Sigmoid colon (tissue), 7 donors: ENCODE data around the gene MKNK2. TPM values are rescaled to one million over a fixed set of nuclear protein-coding genes. Genes with fewer than 3 reads are reported as not detected.
"Not testable (repeated sequence)": the region's sequence is repeated elsewhere in the genome, so short reads cannot be mapped to it uniquely, and the experiment has no call there.

Source experiments
- DNase-seq: peaks from one replicate; pipeline ENCODE4 v3.0.0-alpha.2; 2019
- H3K27ac ChIP-seq, 4 donors: fragments of 200-600 bp; sonication (generic); one replicate each; pipeline ENCODE4 v1.5.1; 2016 to 2019; ENCODE audit warnings: mild to moderate bottlenecking in 1 of 4
- H3K27me3 ChIP-seq, 3 donors: fragments of 200-600 bp; sonication (generic); one replicate each; pipeline ENCODE4 v1.5.1; 2019; ENCODE audit warnings: mild to moderate bottlenecking in 1 of 3
- H3K36me3 ChIP-seq, 4 donors: fragments of 200-600 bp; sonication (generic); one replicate each; pipeline ENCODE4 v1.5.1; 2016 to 2019
- H3K4me1 ChIP-seq, 4 donors: fragments of 200-600 bp; sonication (generic); one replicate each; pipeline ENCODE4 v1.5.1; 2017 to 2019
- H3K4me3 ChIP-seq, 4 donors: fragments of 200-600 bp; sonication (generic); one replicate each; pipeline ENCODE4 v1.5.1; 2017 to 2019; ENCODE audit warnings: mild to moderate bottlenecking in 2 of 4, moderate library complexity in 1 of 4
- H3K9me3 ChIP-seq, 4 donors: fragments of 200-600 bp in 3 of 4; sonication (generic) in 3 of 4; one replicate each; pipeline versions ENCODE4 v1.5.1 to v1.6.1; 2013 to 2019
- EP300 ChIP-seq, 4 donors: sonication (generic); formaldehyde crosslinking; IDR thresholded peaks; one replicate each; pipeline ENCODE4 v1.6.1; 2017; ENCODE audit warnings: antibody characterized with exemption in 4 of 4
- POLR2A ChIP-seq, 2 donors: fragments of 450-650 bp; IDR thresholded peaks; one replicate each; pipeline ENCODE4 v1.6.1; 2016; ENCODE audit warnings: antibody characterized with exemption in 2 of 2, mild to moderate bottlenecking in 2 of 2, moderate library complexity in 2 of 2
- POLR2AphosphoS5 ChIP-seq, 4 donors: sonication (generic); formaldehyde crosslinking; IDR thresholded peaks; one replicate each; pipeline ENCODE4 v1.6.1; 2017; ENCODE audit warnings: antibody characterized with exemption in 4 of 4
- WGBS, 2 donors: extraction: QIAGEN DNeasy Blood & Tissue Kit; methylation state at CpG; one replicate each; pipeline ENCODE4 v1.1.7; 2013; 5-methylcytosine and 5-hydroxymethylcytosine counted together
- intact Hi-C: fragments of 100-400 bp; cut with DNase I; formaldehyde crosslinking; loops from one replicate; pipeline ENCODE4 v1.15.1; 2023
- polyA plus RNA-seq, 3 donors: library from polyadenylated mRNA; stranded (reverse); fragments of 200-250 nt; gene quantifications; one replicate each; pipeline ENCODE4 v1.2.3, GENCODE V29; 2013
- total RNA-seq, 4 donors: library from RNA; depleted of rRNA; stranded (reverse); fragments of >200 nt; gene quantifications; one replicate each; pipeline ENCODE4 v1.1.0, GENCODE V29; 2016
- TF ChIP-seq, protein P1 (sequence below), 4 experiments: fragments of 450-650 bp in 3 of 4; fragments of 200-600 bp in 1 of 4; IDR thresholded peaks; one replicate each; pipeline ENCODE4 v1.5.1; 2016 to 2019; ENCODE audit warnings: antibody characterized with exemption in 4 of 4, mild to moderate bottlenecking in 3 of 4, moderate library complexity in 2 of 4
- donor health status: healthy with polysubstance abuse.
- donor health status: Bipolar disorder and iron deficiency.
- donor health status: healthy.

The MKNK2 gene
- total and polyA plus RNA-seq, 7 donors, result 83.1 to 157 (median 121) TPM

DNA sequence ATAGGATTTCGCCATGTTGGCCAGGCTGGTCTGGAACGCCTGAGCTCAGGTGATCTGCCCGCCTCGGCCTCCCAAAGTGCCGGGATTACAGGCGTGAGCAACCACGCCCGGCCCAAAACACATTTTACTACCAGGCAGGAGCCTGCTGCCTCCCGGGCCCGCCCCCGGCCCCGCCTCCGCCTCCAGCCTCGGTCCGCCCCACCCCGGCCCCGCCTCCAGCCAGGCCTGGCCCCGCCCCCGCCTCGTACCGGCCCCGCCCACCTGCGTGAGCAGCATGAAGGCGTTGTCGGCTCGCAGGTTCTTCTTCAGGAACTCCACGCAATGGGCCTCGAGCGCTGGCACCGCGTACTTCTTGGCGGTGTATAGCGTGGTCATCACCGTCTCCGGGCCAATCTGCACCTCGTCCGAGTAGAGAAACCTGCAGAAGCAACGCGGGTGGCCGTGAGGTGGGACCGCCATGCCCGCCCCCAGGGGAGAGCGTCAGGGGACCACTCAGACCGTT is 58.2 kb downstream of the MKNK2 start:
- 66 to 87% methylated on average over 44 of the region's 44 CpGs for WGBS, 2 donors
- DNase-seq, result peak; percentile 64
- Histone ChIP-seq H3K4me3 (no peak overlapping the region), H3K4me1 (no peaks in the 10 kb centered on the region), H3K27me3 (no peaks in the 10 kb centered on the region), H3K36me3 (peaks cover 28 to 82% (median 44%) of the 10 kb centered on the region in 4 donors), H3K27ac (no peak overlapping the region), H3K9me3 (no peaks in the 10 kb centered on the region)
- TF ChIP-seq POLR2AphosphoS5 (IDR thresholded peaks at IDR 0.05), result no peak
- TF ChIP-seq EP300 (IDR thresholded peaks at IDR 0.05), result no peak
- no peak for TF ChIP-seq POLR2A (IDR thresholded peaks at IDR 0.05)
- TF ChIP-seq, protein P1, sequence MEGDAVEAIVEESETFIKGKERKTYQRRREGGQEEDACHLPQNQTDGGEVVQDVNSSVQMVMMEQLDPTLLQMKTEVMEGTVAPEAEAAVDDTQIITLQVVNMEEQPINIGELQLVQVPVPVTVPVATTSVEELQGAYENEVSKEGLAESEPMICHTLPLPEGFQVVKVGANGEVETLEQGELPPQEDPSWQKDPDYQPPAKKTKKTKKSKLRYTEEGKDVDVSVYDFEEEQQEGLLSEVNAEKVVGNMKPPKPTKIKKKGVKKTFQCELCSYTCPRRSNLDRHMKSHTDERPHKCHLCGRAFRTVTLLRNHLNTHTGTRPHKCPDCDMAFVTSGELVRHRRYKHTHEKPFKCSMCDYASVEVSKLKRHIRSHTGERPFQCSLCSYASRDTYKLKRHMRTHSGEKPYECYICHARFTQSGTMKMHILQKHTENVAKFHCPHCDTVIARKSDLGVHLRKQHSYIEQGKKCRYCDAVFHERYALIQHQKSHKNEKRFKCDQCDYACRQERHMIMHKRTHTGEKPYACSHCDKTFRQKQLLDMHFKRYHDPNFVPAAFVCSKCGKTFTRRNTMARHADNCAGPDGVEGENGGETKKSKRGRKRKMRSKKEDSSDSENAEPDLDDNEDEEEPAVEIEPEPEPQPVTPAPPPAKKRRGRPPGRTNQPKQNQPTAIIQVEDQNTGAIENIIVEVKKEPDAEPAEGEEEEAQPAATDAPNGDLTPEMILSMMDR (IDR thresholded peaks at IDR 0.05), result no peak
- intact Hi-C loops, result no loop called here

- TF ChIP-seq POLR2AphosphoS5 (IDR thresholded peaks at IDR 0.05), result no peak
- TF ChIP-seq, protein P1 (IDR thresholded peaks at IDR 0.05), result no peak
- no peak for TF ChIP-seq EP300 (IDR thresholded peaks at IDR 0.05)
- TF ChIP-seq POLR2A (IDR thresholded peaks at IDR 0.05), result no peak
- H3K36me3 ChIP-seq, result peaks cover 35 to 84% (median 56%) of the 10 kb centered on the region in 4 donors
- no peaks in the 10 kb centered on the region for H3K4me1 ChIP-seq
- intact Hi-C loops, result no loop called here
- no peak for DNase-seq
- H3K27me3 ChIP-seq, result no peaks in the 10 kb centered on the region
- H3K27ac ChIP-seq, result no peak overlapping the region
- no peaks in the 10 kb centered on the region for H3K9me3 ChIP-seq
- WGBS, 2 donors, result 93% methylated on average over 30 of the region's 30 CpGs
- H3K4me3 ChIP-seq, result no peak overlapping the region
Observed at GRCh38 chr19:1991018-1991913, 59.8 kb downstream of the MKNK2 start.

GRCh38 chr19:1990230-1991017 is 60.6 kb downstream of the MKNK2 start:
- H3K27ac ChIP-seq, result no peak overlapping the region
- peaks cover 34 to 85% (median 64%) of the 10 kb centered on the region in 4 donors for H3K36me3 ChIP-seq
- no peaks in the 10 kb centered on the region for H3K4me1 ChIP-seq
- WGBS, 2 donors, result 96 to 97% methylated on average over 34 of the region's 34 CpGs
- no peak overlapping the region for H3K4me3 ChIP-seq
- peak; percentile 61 for DNase-seq
- H3K9me3 ChIP-seq, result no peaks in the 10 kb centered on the region
- H3K27me3 ChIP-seq, result no peaks in the 10 kb centered on the region
- intact Hi-C loops, result no loop called here
- TF ChIP-seq POLR2A (IDR thresholded peaks at IDR 0.05) (no peak), EP300 (IDR thresholded peaks at IDR 0.05) (no peak), POLR2AphosphoS5 (IDR thresholded peaks at IDR 0.05) (no peak)
- TF ChIP-seq, protein P1 (IDR thresholded peaks at IDR 0.05), result no peak

DNA sequence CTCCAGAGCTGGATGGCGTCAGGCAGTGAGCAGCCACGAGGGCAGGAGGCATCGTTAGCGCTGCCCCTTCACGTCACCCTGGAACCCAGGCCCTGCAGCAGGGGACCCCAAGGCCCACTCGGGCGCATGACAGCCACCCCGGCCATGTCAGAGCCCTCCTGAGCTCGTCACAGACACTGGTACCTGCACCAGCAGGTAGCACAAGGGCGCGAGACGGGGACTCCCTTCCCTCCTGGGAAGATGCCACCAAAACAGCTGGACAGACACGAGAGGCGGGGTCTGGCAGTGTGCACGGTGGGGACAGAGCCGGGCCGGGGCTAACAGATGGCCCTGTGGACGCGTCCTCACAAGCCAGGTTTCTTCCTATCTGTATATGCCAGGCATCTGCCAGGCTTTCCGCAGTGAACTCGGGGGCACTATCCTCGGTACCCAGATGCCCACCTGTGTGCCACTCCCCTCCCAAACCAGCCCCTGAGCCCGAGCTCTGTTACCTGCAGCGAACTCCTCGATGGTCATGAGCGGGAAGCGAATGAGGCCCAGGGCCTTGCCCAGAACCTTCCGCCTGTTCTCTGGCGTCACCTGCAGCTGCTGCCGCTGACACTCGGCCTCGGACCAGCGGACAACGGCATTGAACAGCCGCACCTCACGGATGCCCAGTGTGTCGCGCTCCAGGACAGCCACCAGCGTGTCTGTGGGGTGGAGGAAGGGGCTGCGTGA is 61.4 kb downstream of the MKNK2 start:
- no peaks in the 10 kb centered on the region for H3K27me3 ChIP-seq
- 92 to 93% methylated on average over 40 of the region's 40 CpGs for WGBS, 2 donors
- no peak for DNase-seq

GRCh38 chr19:1988464-1988863 is 62.6 kb downstream of the MKNK2 start:
- H3K27ac ChIP-seq, DNase-seq, H3K4me3 ChIP-seq, intact Hi-C loops, H3K27me3 ChIP-seq, H3K4me1 ChIP-seq, H3K9me3 ChIP-seq: not testable (repeated sequence)
- H3K36me3 ChIP-seq, result peaks cover 34 to 90% (median 70%) of the 10 kb centered on the region in 4 donors
- 88% methylated on average over 10 of the region's 10 CpGs for WGBS, 2 donors

More for the DNA sequence above, 61.4 kb downstream of the MKNK2 start:
- Histone ChIP-seq H3K4me3 (no peak overlapping the region), H3K4me1 (no peaks in the 10 kb centered on the region), H3K27ac (no peak overlapping the region), H3K9me3 (no peaks in the 10 kb centered on the region), H3K36me3 (peaks cover 34 to 89% (median 71%) of the 10 kb centered on the region in 4 donors)
- TF ChIP-seq EP300 (IDR thresholded peaks at IDR 0.05), result no peak
- TF ChIP-seq POLR2AphosphoS5 (IDR thresholded peaks at IDR 0.05), result no peak
- no peak for TF ChIP-seq POLR2A (IDR thresholded peaks at IDR 0.05)
- TF ChIP-seq, protein P1 (IDR thresholded peaks at IDR 0.05), result no peak
- intact Hi-C loops, result no loop called here
